Testis (tissue), 2 donors: ENCODE data around the gene GLRX3.
"Not testable (repeated sequence)": the region's sequence is repeated elsewhere in the genome, so short reads cannot be mapped to it uniquely, and the experiment has no call there.

Source experiments
- POLR2A ChIP-seq: fragments of 450-650 bp; IDR thresholded peaks from one replicate; pipeline ENCODE4 v1.6.1; 2017; ENCODE audit warnings: antibody characterized with exemption, mild to moderate bottlenecking, moderate library complexity
- TF ChIP-seq, protein P1 (sequence below), 3 experiments: fragments of 450-650 bp in 2 of 3; fragments of 200-600 bp in 1 of 3; sonication (generic) in 1 of 3; IDR thresholded peaks; one replicate each; pipeline ENCODE4 v1.5.1; 2016 to 2019; ENCODE audit warnings: antibody characterized with exemption in 3 of 3, mild to moderate bottlenecking in 2 of 3, moderate library complexity in 1 of 3

DNA sequence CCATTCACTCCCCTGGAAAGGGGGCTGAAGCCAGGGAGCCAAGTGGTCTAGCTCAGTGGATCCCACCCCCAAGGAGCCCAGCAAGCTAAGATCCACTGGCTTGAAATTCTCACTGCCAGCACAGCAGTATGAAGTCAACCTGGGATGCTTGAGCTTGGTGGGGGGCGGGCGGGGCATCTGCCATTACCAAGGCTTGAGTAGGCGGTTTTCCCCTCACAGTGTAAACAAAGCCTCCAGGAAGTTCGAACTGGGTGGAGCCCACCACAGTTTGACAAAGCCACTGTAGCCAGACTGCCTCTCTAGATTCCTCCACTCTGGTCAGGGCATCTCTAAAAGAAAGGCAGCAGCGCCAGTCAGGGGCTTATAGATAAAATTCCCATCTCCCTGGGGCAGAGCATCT is 45.6 kb upstream of the GLRX3 start:
- TF ChIP-seq, protein P1, sequence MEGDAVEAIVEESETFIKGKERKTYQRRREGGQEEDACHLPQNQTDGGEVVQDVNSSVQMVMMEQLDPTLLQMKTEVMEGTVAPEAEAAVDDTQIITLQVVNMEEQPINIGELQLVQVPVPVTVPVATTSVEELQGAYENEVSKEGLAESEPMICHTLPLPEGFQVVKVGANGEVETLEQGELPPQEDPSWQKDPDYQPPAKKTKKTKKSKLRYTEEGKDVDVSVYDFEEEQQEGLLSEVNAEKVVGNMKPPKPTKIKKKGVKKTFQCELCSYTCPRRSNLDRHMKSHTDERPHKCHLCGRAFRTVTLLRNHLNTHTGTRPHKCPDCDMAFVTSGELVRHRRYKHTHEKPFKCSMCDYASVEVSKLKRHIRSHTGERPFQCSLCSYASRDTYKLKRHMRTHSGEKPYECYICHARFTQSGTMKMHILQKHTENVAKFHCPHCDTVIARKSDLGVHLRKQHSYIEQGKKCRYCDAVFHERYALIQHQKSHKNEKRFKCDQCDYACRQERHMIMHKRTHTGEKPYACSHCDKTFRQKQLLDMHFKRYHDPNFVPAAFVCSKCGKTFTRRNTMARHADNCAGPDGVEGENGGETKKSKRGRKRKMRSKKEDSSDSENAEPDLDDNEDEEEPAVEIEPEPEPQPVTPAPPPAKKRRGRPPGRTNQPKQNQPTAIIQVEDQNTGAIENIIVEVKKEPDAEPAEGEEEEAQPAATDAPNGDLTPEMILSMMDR (IDR thresholded peaks at IDR 0.05), result not testable (repeated sequence)
- not testable (repeated sequence) for TF ChIP-seq POLR2A
